G401 (cell line): ENCODE measurements around the gene EXD3. TPM values are rescaled to one million over a fixed set of nuclear protein-coding genes. Genes with fewer than 3 reads are reported as not detected.

Experiments
- DNase-seq: peaks from one replicate; pipeline ENCODE4 v3.0.0-alpha.2; 2015; ENCODE audit warnings: low spot score
- in situ Hi-C: cut with HindIII; loops from 2 replicates; pipeline ENCODE4 v1.10.0; 2016; ENCODE audit warnings: low sequenced_read_pairs, mixed read lengths
- total RNA-seq: library from RNA; depleted of rRNA; stranded (reverse); fragments of >200 nt; shearing (Covaris generic); gene quantifications from 2 replicates; pipeline ENCODE4 v1.2.3, GENCODE V29; 2014

EXD3 gene
- total RNA-seq, 1 experiment from 2014 or later = 4.8 TPM

GRCh38 chr9:137275588-137276472 is 147.1 kb downstream of the EXD3 start:
- in situ Hi-C loops = no loop called here
- DNase-seq = no peak

GRCh38 chr9:137275203-137275587 is 147.8 kb downstream of the EXD3 start:
- no peak for DNase-seq
- in situ Hi-C loops = no loop called here

GRCh38 chr9:137273611-137274320 is 149.2 kb downstream of the EXD3 start:
- DNase-seq = no peak
- in situ Hi-C loops = no loop called here

- in situ Hi-C loops = no loop called here
- DNase-seq = no peak
These were observed 149.9 kb downstream of the EXD3 start for GRCh38 chr9:137273095-137273490.

- in situ Hi-C loops = no loop called here
- no peak for DNase-seq
These were observed 150.5 kb downstream of the EXD3 start for GRCh38 chr9:137272241-137273094.

GRCh38 chr9:137271696-137272076 is 151.3 kb downstream of the EXD3 start:
- no peak for DNase-seq
- in situ Hi-C loops = no loop called here

GRCh38 chr9:137270929-137271695 is 151.8 kb downstream of the EXD3 start:
- in situ Hi-C loops = no loop called here
- no peak for DNase-seq

GRCh38 chr9:137269231-137269772 is 153.7 kb downstream of the EXD3 start:
- no peak for DNase-seq
- in situ Hi-C loops = no loop called here

GRCh38 chr9:137268538-137269201 is 154.3 kb downstream of the EXD3 start:
- DNase-seq = no peak
- in situ Hi-C loops = no loop called here

GRCh38 chr9:137267933-137268355 is 155.0 kb downstream of the EXD3 start:
- in situ Hi-C loops = no loop called here

GRCh38 chr9:137266585-137267453 is 156.1 kb downstream of the EXD3 start:
- no peak for DNase-seq
- in situ Hi-C loops = no loop called here

More at GRCh38 chr9:137267933-137268355, 155.0 kb downstream of the EXD3 start:
- no peak for DNase-seq

GRCh38 chr9:137266162-137266527 is 156.8 kb downstream of the EXD3 start:
- no peak for DNase-seq
- in situ Hi-C loops = no loop called here

GRCh38 chr9:137265496-137266161 is 157.3 kb downstream of the EXD3 start:
- DNase-seq = no peak
- in situ Hi-C loops = no loop called here

GRCh38 chr9:137264067-137264466 is 158.9 kb downstream of the EXD3 start:
- in situ Hi-C loops = no loop called here
- no peak for DNase-seq

- in situ Hi-C loops = no loop called here
- no peak for DNase-seq
These were observed 159.5 kb downstream of the EXD3 start for GRCh38 chr9:137263506-137263905.

- no peak for DNase-seq
- in situ Hi-C loops = no loop called here
These were observed 160.1 kb downstream of the EXD3 start for GRCh38 chr9:137262909-137263285.
